ENCODE measurements around the gene MUCL1. TPM values are rescaled to one million over a fixed set of nuclear protein-coding genes. Genes with fewer than 3 reads are reported as not detected.

The MUCL1 gene
- total RNA-seq, 1 experiment from 2014 or later: not detected

DNA sequence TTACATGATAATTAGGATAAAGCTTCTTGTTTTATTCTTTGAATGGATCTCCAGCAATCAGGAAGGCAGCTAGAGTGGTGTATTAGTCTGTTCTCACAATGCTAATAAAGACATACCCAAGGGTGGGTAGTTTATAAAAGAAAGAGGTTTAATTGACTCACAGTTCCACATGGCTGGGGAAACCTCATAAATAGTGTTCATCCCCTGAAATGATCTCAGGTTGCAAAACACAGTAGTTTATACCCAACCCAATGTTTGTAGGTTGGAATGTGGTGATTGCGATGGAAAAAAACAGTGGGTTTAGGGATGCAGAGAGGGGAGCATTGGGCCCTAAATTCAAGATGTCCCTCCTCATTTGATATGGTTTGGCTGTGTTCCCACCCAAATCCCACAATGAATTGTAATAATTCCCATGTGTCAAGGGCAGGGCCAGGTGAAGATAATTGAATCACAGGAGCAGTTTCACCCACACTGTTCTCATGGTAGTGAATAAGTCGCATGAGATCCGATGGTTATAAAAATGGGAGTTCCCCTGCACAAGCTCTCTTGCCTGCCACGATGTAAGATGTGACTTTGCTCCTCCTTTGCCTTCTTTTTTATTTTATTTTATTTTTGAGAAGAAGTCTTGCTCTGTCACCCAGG lies 11.5 kb downstream of the MUCL1 start:
- Mint-ChIP-seq H3K27ac (ENCODE audit: low read depth, unreplicated experiment) (no peak overlapping the region), H3K4me1 (ENCODE audit: insufficient read depth, unreplicated experiment) (no peaks in the 10 kb centered on the region), H3K9me3 (ENCODE audit: unreplicated experiment) (no peaks in the 10 kb centered on the region), H3K36me3 (ENCODE audit: insufficient read depth, unreplicated experiment) (no peaks in the 10 kb centered on the region), H3K27me3 (ENCODE audit: insufficient read depth, unreplicated experiment) (no peaks in the 10 kb centered on the region), H3K4me3 (ENCODE audit: unreplicated experiment) (no peak overlapping the region)
- no peak for DNase-seq (ENCODE audit: unreplicated experiment)
- ChIA-PET POLR2A (no interaction called here), CTCF (interaction anchor here (0.7 to 3.9 kb wide), 3 partner anchors 9 to 202 kb away, joined by 3 to 10 read pairs (median 4); partner anchors contain the start of gene MUCL1)
- BruUV-seq (replicated peaks): no TSS peak
- TF ChIP-seq, protein P1, sequence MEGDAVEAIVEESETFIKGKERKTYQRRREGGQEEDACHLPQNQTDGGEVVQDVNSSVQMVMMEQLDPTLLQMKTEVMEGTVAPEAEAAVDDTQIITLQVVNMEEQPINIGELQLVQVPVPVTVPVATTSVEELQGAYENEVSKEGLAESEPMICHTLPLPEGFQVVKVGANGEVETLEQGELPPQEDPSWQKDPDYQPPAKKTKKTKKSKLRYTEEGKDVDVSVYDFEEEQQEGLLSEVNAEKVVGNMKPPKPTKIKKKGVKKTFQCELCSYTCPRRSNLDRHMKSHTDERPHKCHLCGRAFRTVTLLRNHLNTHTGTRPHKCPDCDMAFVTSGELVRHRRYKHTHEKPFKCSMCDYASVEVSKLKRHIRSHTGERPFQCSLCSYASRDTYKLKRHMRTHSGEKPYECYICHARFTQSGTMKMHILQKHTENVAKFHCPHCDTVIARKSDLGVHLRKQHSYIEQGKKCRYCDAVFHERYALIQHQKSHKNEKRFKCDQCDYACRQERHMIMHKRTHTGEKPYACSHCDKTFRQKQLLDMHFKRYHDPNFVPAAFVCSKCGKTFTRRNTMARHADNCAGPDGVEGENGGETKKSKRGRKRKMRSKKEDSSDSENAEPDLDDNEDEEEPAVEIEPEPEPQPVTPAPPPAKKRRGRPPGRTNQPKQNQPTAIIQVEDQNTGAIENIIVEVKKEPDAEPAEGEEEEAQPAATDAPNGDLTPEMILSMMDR (IDR thresholded peaks at IDR 0.05; ENCODE audit: unreplicated experiment): no peak
- intact Hi-C loops (cut with micrococcal nuclease): no loop called here

DNA sequence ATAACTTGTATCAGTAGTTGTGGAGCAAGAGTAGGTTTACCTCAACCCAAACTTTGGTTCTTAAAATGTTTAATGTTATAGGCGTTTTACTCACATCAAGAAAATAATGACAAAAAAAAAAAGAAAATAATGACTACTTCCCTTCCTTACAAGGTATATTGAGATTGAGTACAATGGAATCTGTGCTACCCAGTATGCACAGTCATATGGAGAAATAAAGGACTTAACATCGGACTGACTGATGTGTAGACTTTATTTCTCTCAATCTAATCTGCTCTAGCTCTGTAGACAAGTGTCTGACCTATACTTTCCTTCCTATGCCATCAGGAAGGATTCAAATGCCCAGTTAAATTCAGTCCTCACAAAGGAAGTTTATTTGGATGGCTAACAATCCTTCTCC lies 14.4 kb downstream of the MUCL1 start:
- Mint-ChIP-seq H3K36me3 (ENCODE audit: insufficient read depth, unreplicated experiment) (no peaks in the 10 kb centered on the region), H3K27me3 (ENCODE audit: insufficient read depth, unreplicated experiment) (no peaks in the 10 kb centered on the region), H3K4me1 (ENCODE audit: insufficient read depth, unreplicated experiment) (no peaks in the 10 kb centered on the region), H3K4me3 (ENCODE audit: unreplicated experiment) (no peak overlapping the region), H3K9me3 (ENCODE audit: unreplicated experiment) (no peaks in the 10 kb centered on the region), H3K27ac (ENCODE audit: low read depth, unreplicated experiment) (no peak overlapping the region)
- TF ChIP-seq, protein P1 (IDR thresholded peaks at IDR 0.05; ENCODE audit: unreplicated experiment): no peak
- intact Hi-C loops (cut with micrococcal nuclease): no loop called here
- no peak for DNase-seq (ENCODE audit: unreplicated experiment)
- ChIA-PET CTCF (no interaction called here), POLR2A (no interaction called here)
- no TSS peak for BruUV-seq (replicated peaks)

DNA sequence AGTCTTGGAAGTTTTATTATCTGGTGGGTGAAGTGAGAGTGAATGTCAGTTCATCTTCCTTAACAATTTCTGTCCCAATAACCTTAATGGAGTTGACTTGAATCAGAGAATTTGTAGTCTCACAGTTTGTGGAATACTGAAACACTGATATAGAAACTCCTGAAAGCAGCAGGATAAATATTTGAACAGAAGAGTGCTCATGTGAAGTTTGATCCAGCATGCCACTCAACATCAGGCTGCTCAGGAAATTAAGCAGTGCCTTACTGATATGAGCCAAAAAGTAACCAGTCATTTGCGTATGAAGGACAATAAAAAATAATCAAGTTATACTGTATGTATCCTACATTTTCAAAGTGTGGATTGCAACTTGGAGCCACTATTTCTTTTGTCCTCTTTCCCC lies 15.7 kb downstream of the MUCL1 start:
- Mint-ChIP-seq H3K4me1 (ENCODE audit: insufficient read depth, unreplicated experiment) (no peaks in the 10 kb centered on the region), H3K4me3 (ENCODE audit: unreplicated experiment) (no peak overlapping the region), H3K27ac (ENCODE audit: low read depth, unreplicated experiment) (no peak overlapping the region), H3K36me3 (ENCODE audit: insufficient read depth, unreplicated experiment) (no peaks in the 10 kb centered on the region), H3K9me3 (ENCODE audit: unreplicated experiment) (no peaks in the 10 kb centered on the region), H3K27me3 (ENCODE audit: insufficient read depth, unreplicated experiment) (no peaks in the 10 kb centered on the region)
- BruUV-seq (replicated peaks): no TSS peak
- DNase-seq (ENCODE audit: unreplicated experiment): no peak
- ChIA-PET POLR2A (no interaction called here), CTCF (no interaction called here)
- TF ChIP-seq, protein P1 (IDR thresholded peaks at IDR 0.05; ENCODE audit: unreplicated experiment): no peak
- intact Hi-C loops (cut with micrococcal nuclease): no loop called here

DNA sequence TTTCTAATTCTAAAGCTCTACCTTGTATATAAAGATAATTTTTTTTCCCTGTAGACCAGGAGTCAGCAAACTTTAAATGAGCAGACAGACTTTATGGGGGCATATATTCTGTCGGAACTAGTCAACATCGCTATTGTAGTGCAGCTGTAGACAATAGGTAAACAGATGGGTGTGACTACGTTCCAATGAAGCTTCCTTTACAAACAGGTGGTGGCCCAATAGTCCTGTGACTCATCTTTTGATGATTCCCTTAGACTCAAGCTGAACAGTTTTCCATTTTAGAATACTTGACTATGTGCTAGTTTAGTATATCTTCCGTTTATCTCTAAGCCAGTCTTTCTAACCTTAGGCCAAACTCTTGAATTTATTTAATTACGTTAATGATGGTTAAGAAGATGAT lies 16.3 kb downstream of the MUCL1 start:
- Mint-ChIP-seq H3K4me1 (ENCODE audit: insufficient read depth, unreplicated experiment) (no peaks in the 10 kb centered on the region), H3K4me3 (ENCODE audit: unreplicated experiment) (no peak overlapping the region), H3K27ac (ENCODE audit: low read depth, unreplicated experiment) (no peak overlapping the region), H3K9me3 (ENCODE audit: unreplicated experiment) (no peaks in the 10 kb centered on the region), H3K36me3 (ENCODE audit: insufficient read depth, unreplicated experiment) (no peaks in the 10 kb centered on the region), H3K27me3 (ENCODE audit: insufficient read depth, unreplicated experiment) (no peaks in the 10 kb centered on the region)
- TF ChIP-seq, protein P1 (IDR thresholded peaks at IDR 0.05; ENCODE audit: unreplicated experiment): no peak
- CTCF ChIA-PET: no interaction called here
- POLR2A ChIA-PET: no interaction called here
- BruUV-seq (replicated peaks): no TSS peak
- intact Hi-C loops (cut with micrococcal nuclease): no loop called here
- DNase-seq (ENCODE audit: unreplicated experiment): peak; percentile 18

Measured in MCF 10A (cell line).